Measurements from ENCODE around the gene TMEM225B.

Gene TMEM225B

GRCh38 chr7:99560834-99561736 is 37.0 kb upstream of the TMEM225B start:
- TF ChIP-seq EZH2phosphoT487 (IDR thresholded peaks at IDR 0.05; ENCODE audit: borderline replicate concordance, low read length): no peak
- TF ChIP-seq, protein P1, sequence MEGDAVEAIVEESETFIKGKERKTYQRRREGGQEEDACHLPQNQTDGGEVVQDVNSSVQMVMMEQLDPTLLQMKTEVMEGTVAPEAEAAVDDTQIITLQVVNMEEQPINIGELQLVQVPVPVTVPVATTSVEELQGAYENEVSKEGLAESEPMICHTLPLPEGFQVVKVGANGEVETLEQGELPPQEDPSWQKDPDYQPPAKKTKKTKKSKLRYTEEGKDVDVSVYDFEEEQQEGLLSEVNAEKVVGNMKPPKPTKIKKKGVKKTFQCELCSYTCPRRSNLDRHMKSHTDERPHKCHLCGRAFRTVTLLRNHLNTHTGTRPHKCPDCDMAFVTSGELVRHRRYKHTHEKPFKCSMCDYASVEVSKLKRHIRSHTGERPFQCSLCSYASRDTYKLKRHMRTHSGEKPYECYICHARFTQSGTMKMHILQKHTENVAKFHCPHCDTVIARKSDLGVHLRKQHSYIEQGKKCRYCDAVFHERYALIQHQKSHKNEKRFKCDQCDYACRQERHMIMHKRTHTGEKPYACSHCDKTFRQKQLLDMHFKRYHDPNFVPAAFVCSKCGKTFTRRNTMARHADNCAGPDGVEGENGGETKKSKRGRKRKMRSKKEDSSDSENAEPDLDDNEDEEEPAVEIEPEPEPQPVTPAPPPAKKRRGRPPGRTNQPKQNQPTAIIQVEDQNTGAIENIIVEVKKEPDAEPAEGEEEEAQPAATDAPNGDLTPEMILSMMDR (IDR thresholded peaks at IDR 0.05; ENCODE audit: low read depth, low read length, poor library complexity, severe bottlenecking): no peak
- H3K4me3 ChIP-seq (ENCODE audit: low read length): no peak overlapping the region
- peaks cover 4% of the 10 kb centered on the region for H3F3A ChIP-seq (ENCODE audit: control insufficient read depth, insufficient read depth)
- peak overlapping the region; percentile 88 for H3K4me2 ChIP-seq (ENCODE audit: low read length)
- H4K20me1 ChIP-seq (ENCODE audit: control insufficient read depth, insufficient read depth, low read depth, low read length): peaks cover 35% of the 10 kb centered on the region; the same call in 1 of the 2 replicates
- H3K27ac ChIP-seq (ENCODE audit: low read depth, low read length): no peak overlapping the region
- H3K79me2 ChIP-seq (ENCODE audit: control insufficient read depth, low read length): peaks cover 93% of the 10 kb centered on the region
- peaks cover 30% of the 10 kb centered on the region for H3K4me1 ChIP-seq (ENCODE audit: control insufficient read depth, low read length)
- peaks cover 90% of the 10 kb centered on the region for H3K36me3 ChIP-seq (ENCODE audit: control insufficient read depth, low read length)
- H3K9me2 ChIP-seq (replicated peaks; ENCODE audit: control insufficient read depth, low read length): no peaks in the 10 kb centered on the region
- no peaks in the 10 kb centered on the region for H3K27me3 ChIP-seq (ENCODE audit: control insufficient read depth, low read length)
- H3K9me3 ChIP-seq (ENCODE audit: control insufficient read depth, insufficient read depth, low read length): no peaks in the 10 kb centered on the region

- Histone ChIP-seq H3F3A (ENCODE audit: control insufficient read depth, insufficient read depth) (no peaks in the 10 kb centered on the region), H4K20me1 (ENCODE audit: control insufficient read depth, insufficient read depth, low read depth, low read length) (peaks cover 35% of the 10 kb centered on the region; the same call in 1 of the 2 replicates), H3K79me2 (ENCODE audit: control insufficient read depth, low read length) (peaks cover 92% of the 10 kb centered on the region), H3K27ac (ENCODE audit: low read depth, low read length) (no peak overlapping the region), H3K4me2 (ENCODE audit: low read length) (no peak overlapping the region), H3K9me2 (replicated peaks; ENCODE audit: control insufficient read depth, low read length) (no peaks in the 10 kb centered on the region), H3K27me3 (ENCODE audit: control insufficient read depth, low read length) (no peaks in the 10 kb centered on the region), H3K4me1 (ENCODE audit: control insufficient read depth, low read length) (peaks cover 24% of the 10 kb centered on the region), H3K4me3 (ENCODE audit: low read length) (no peak overlapping the region), H3K36me3 (ENCODE audit: control insufficient read depth, low read length) (peaks cover 89% of the 10 kb centered on the region), H3K9me3 (ENCODE audit: control insufficient read depth, insufficient read depth, low read length) (no peaks in the 10 kb centered on the region)
- TF ChIP-seq EZH2phosphoT487 (IDR thresholded peaks at IDR 0.05; ENCODE audit: borderline replicate concordance, low read length): no peak
- TF ChIP-seq, protein P1 (IDR thresholded peaks at IDR 0.05; ENCODE audit: low read depth, low read length, poor library complexity, severe bottlenecking): no peak
These were observed 36.4 kb upstream of the TMEM225B start for GRCh38 chr7:99561737-99562051.

DNA sequence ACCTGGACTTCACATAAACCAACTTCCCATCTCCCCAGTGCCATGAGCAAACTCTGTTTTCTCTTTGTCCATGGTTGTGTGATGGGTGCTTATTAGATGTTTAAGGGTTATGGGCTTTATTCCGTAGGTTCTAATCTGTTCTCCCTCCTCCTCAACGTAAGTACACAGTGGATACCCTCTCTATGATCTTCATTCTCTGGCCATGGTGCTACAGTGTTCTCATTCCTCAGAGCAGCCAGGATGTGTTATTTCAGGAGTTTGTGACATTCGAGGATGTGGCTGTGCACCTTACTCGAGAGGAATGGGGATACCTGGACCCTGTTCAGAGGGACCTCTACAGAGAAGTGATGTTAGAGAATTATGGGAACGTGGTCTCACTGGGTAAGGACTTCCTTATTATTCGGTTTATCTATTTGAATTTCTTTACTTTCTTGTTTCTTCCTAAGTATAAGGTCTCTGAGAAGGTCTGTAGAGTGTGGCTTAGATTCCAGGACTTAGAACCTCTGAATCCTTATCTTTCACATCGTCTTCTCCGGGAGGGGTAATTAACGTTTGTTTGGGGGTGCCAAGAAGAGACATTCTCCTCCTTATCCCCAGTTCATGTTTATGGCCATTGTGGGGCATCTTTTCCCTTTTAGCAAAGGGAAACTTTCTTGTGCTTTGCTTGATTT is 35.8 kb upstream of the TMEM225B start:
- Histone ChIP-seq H3K9me2 (replicated peaks; ENCODE audit: control insufficient read depth, low read length) (no peaks in the 10 kb centered on the region), H3K36me3 (ENCODE audit: control insufficient read depth, low read length) (peaks cover 83% of the 10 kb centered on the region), H3K4me3 (ENCODE audit: low read length) (no peak overlapping the region), H3K4me2 (ENCODE audit: low read length) (no peak overlapping the region), H3K9me3 (ENCODE audit: control insufficient read depth, insufficient read depth, low read length) (no peaks in the 10 kb centered on the region), H3K27ac (ENCODE audit: low read depth, low read length) (no peak overlapping the region), H3K27me3 (ENCODE audit: control insufficient read depth, low read length) (no peaks in the 10 kb centered on the region), H4K20me1 (ENCODE audit: control insufficient read depth, insufficient read depth, low read depth, low read length) (peaks cover 35% of the 10 kb centered on the region; the same call in 1 of the 2 replicates), H3K4me1 (ENCODE audit: control insufficient read depth, low read length) (peaks cover 18% of the 10 kb centered on the region), H3F3A (ENCODE audit: control insufficient read depth, insufficient read depth) (no peaks in the 10 kb centered on the region), H3K79me2 (ENCODE audit: control insufficient read depth, low read length) (peaks cover 87% of the 10 kb centered on the region)
- TF ChIP-seq EZH2phosphoT487 (IDR thresholded peaks at IDR 0.05; ENCODE audit: borderline replicate concordance, low read length): no peak
- TF ChIP-seq, protein P1 (IDR thresholded peaks at IDR 0.05; ENCODE audit: low read depth, low read length, poor library complexity, severe bottlenecking): no peak

Measured in DOHH2 (cell line).